Measurements from ENCODE around the gene LILRA1.

DNA sequence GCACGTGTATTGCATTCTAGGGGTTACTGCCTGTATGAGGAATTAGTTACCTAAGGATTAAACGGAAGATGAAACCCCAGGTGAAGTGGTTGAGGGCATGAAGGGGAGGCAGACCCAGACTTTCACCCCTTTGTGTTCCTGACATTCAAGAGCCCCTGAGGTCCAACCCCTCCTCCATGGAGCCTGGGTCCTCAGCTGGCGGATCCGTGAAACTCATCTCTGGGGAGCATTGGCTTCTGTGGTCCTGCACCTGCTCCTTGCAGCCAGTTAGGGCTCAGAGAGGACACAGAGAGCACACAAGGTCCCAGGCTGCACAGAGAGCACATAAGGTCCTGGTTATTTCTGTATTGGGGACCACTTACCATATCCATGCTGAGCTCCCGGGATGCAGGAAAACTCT is 7.0 kb upstream of the LILRA1 start:
- TF ChIP-seq POLR2A (IDR thresholded peaks at IDR 0.05) (no peak), POLR2AphosphoS5 (IDR thresholded peaks at IDR 0.05) (no peak)

Measured in upper lobe of left lung (tissue), 4 donors.